CD4-positive, alpha-beta T cell treated with Interleukin-15 for 4 hours (primary cell): ENCODE measurements around the gene BTBD1.

Source experiments
- DNase-seq: peaks from one replicate; pipeline ENCODE4 v3.0.0-alpha.2; 2020; ENCODE audit warnings: low spot score

The BTBD1 gene

GRCh38 chr15:82993144-82993543, 73.9 kb downstream of the BTBD1 start:
- DNase-seq, result no peak

- DNase-seq, result no peak
Observed at GRCh38 chr15:82992436-82992998, 74.5 kb downstream of the BTBD1 start.

GRCh38 chr15:82986442-82986780, 80.6 kb downstream of the BTBD1 start:
- DNase-seq, result peak; percentile 4

- peak; percentile 94 for DNase-seq
Observed at GRCh38 chr15:82985688-82986441, 81.2 kb downstream of the BTBD1 start, which contains the start of gene RAMAC. Gene RAMAC (plus strand): TSS chr15:82986210. CDS start chr15:82989019, 2,809 bp downstream.

GRCh38 chr15:82980981-82981380, 86.1 kb downstream of the BTBD1 start:
- DNase-seq, result no peak

GRCh38 chr15:82979726-82980125, 87.3 kb downstream of the BTBD1 start:
- DNase-seq, result no peak

GRCh38 chr15:82978438-82978837, 88.6 kb downstream of the BTBD1 start:
- DNase-seq, result no peak

- DNase-seq, result no peak
Observed at GRCh38 chr15:82977076-82977475, 90.0 kb downstream of the BTBD1 start.

- DNase-seq, result no peak
Observed at GRCh38 chr15:82972990-82973389, 94.1 kb downstream of the BTBD1 start.

- DNase-seq, result no peak
Observed at GRCh38 chr15:82971218-82971984, 95.7 kb downstream of the BTBD1 start.

GRCh38 chr15:82970696-82971095, 96.4 kb downstream of the BTBD1 start:
- DNase-seq, result no peak

- DNase-seq, result no peak
Observed at GRCh38 chr15:82970078-82970686, 96.9 kb downstream of the BTBD1 start.

GRCh38 chr15:82969353-82969752, 97.7 kb downstream of the BTBD1 start:
- no peak for DNase-seq

- no peak for DNase-seq
Observed at GRCh38 chr15:82968066-82968465, 99.0 kb downstream of the BTBD1 start.

GRCh38 chr15:82966671-82967071, 100.4 kb downstream of the BTBD1 start:
- no peak for DNase-seq
